GM21576 (cell line): Measurements from ENCODE around the gene DEAF1.

ENCODE experiments used
- ATAC-seq: cut with Tn5 transposase; IDR thresholded peaks from one replicate; pipeline ENCODE4 v1.9.1; 2021; ENCODE audit warnings: mild to moderate bottlenecking, moderate library complexity; ENCODE audit not compliant: unreplicated experiment

Gene DEAF1

DNA sequence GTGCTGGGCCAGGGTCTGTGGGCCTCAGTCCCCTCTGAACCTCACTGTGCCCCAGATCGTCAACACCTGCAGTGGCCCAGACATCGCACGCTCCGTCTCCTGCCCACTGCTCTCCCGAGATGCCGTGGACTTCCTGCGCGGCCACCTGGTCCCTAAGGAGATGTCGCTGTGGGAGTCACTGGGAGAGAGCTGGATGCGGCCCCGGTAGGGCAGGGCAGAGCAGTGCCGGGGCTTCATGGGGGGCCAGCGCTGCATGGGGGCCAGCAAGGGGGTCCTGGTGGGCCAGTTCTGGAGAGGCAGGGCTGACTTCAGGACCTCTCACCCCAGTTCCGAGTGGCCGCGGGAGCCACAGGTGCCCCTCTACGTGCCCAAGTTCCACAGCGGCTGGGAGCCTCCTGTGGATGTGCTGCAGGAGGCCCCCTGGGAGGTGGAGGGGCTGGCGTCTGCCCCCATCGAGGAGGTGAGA, 27.4 kb upstream of the DEAF1 start:
- no peak for ATAC-seq

DNA sequence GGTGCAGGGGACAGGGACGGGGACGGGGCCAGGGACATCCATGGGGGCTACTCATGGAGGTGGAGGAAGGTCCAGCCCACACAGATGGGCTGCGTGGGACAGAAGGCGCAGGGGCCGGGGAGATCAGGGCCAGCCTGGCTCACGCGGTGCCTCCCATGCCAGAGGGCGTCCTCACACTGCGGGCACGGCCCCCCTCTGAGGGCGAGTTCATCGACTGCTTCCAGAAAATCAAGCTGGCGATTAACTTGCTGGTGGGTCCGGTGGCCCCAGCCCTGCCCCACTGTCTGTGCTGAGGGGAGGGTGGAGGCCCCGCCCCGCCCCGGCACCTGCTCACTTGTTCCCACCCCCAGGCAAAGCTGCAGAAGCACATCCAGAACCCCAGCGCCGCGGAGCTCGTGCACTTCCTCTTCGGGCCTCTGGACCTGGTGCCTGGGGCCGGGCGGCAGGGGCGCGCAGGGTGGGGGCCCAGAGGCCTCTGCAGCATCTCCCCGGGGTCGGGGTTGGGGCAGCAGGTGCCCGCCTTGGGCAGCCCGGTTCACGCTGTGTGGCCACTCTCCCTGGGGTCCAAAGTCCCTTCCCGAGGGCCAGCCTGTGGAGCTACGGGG, 26.8 kb upstream of the DEAF1 start:
- ATAC-seq = no peak

DNA sequence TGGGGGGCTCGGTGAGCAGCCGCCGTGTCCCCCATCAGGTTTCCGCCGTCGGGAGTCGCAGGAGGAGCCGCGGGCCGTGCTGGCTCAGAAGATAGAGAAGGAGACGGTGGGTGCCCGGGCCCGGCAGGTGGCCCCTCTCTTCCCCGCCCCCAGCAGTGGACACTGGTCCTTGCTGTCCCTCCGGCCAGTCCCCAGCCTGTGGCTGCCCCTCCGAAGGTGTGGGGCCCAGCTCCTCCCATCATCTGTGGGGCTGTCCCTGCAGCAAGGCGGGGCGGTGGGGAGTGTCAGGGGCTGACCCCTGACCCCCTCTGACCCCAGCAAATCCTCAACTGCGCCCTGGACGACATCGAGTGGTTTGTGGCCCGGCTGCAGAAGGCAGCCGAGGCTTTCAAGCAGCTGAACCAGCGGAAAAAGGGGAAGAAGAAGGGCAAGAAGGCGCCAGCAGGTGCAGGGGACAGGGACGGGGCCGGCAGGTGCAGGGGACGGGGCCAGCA, 26.3 kb upstream of the DEAF1 start:
- ATAC-seq = no peak

DNA sequence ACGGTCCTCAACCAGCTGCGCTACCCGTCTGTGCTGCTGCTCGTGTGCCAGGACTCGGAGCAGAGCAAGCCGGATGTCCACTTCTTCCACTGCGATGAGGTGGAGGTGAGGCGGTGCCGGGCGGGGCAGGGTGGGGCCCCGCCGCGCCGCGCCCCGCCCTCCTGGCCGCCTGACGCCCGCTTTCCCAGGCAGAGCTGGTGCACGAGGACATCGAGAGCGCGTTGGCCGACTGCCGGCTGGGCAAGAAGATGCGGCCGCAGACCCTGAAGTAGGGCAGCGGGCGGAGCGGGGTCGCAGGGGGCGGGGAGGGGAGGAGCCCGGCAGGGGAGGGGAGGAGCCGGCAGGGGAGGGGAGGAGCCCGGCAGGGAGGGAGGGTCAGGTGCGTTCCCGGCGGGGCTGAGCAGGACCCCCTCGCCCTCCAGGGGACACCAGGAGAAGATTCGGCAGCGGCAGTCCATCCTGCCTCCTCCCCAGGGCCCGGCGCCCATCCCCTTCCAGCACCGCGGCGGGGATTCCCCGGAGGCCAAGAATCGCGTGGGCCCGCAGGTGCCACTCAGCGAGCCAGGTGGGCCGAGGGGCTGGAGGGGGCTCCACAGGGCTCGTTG, 25.7 kb upstream of the DEAF1 start:
- ATAC-seq = no peak

DNA sequence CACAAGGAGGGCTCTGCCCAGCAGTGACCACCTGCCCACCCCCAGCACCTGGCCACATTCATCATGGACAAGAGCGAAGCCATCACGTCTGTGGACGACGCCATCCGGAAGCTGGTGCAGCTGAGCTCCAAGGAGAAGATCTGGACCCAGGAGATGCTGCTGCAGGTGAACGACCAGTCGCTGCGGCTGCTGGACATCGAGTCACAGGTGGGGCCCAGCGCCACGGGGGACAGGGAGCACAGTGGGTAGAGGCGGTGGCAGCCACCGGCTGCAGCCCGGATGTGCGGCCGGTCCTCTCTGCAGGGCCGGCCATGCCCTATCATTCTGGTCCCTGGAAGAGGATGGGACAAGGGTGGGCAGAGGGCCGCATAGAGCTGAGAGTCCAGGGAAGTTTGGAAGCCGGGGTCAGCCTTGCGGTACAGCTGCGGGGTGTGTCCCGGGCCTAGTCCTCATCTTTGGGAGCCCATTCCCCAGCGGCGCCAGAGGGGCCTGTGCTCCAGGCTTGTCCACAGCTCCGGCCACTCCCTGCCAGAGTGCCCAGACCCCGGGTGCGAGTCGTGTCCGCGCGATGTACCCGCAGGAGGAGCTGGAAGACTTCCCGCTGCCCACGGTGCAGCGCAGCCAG, 25.1 kb upstream of the DEAF1 start:
- no peak for ATAC-seq

DNA sequence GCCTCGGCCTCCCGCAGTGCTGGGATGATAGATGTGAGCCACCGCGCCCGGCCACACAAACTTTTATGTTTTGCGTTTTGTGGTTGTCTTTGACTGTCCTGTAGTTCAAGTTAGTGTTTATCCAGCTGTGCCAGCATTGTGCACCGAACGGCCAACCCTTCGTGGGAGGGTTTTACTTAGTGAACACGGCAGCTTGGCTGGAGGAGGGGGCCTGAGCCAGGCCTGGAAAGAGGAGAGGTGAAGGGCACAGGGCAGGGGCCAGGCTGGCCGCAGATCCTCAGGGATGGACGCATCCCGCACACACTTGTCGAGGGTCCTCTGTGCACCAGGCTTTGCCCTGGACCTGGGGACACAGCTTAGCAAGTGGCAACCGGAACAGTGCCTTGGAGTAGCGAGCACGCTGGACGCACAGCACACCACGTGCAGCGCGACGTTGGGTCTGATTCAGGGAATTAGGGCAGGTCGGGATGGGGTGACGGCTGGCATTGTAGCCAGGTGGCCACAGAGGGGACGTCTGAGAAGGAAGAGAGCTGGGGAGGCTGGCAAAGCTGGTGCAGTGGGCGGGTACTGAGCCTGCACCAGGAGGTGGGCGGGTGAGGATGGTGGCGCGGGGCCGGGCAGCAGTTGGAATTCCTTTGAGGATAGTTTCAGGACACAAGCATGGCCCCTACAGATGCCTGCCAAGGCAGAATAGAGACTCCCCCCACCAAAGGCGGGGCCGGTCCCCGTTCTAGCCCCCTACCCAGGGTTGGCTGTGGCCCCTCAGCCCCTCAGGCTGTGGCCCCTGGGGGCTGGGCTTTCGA, 24.4 kb upstream of the DEAF1 start:
- no peak for ATAC-seq

DNA sequence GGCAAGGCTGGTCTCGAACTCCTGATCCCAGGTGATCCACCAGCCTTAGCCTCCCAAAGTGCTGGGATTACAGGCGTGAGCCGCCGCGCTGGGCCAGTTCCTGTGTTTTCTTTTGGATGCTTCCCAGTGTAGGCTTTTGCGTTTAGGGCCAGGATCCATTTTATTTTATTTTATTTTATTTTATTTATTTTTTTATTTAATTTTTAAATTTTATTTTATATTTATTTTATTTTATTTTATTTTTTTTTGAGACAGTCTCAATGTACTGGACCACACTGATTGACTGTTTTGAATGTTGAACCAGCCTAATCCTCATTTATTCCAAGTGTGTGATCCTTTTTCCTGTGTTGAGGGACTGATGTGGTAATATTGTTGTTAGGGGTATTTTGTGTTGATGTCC, 19.4 kb upstream of the DEAF1 start:
- no peak for ATAC-seq

DNA sequence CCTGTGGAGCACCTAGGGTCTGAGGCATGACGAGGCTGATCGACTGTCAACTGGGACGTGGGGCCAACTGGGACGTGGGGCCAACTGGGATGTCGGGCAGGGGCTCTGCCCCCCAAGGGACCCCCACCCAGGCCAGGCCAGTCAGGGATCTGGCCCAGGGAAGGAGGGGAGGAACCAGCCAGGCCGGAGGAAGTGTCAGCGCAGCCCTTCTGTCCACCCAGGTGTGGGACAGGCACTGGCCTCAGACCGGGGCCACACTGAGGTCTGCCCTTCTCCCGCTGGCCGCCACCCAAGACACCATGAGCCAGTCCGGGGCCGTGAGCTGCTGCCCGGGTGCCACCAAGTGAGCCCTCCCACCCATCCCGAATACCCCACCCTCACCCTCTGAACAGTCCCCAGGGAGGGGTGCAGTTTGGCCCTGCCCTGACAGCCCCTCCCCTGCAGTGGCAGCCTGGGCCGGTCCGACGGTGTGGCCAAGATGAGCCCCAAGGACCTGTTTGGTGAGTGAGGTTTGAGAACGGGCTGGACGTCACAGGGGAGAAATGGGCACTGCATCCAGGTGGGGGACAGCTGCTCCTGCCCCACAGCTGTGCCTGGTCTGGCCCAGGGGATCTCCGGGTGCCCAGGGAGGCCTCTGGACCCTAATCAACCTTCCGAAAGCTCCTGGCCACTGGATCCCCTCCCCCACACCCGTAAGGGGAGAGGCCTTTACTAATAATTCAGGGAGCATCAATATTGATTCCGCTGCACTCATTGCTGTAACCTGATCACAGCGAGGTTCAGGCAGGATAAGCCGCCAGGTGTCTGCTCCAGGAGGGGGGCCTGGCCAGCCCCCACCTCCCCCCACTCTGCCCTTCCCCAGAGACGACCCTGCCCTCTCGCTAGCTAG, 14.3 kb upstream of the DEAF1 start:
- no peak for ATAC-seq

DNA sequence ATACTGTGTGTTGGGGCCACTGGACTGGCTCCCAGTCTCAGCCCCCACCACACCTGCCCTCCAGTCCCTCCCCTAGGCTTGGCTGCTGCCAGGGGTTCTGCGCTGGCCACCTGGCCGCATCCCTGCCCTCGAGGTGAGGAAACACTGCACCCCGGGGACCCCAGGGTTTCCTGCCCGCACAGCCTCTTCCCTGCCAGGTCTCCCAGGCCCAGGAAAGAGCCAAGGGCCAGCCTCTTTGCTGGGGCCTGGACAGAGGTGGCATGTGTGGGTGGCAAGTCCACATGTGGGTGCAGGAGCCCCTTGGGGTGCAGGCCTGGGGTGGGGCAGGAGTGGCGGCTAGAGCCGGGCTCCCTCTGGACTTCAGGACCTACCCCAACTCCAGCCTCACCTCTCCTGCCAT, 13.5 kb upstream of the DEAF1 start:
- ATAC-seq = no peak

DNA sequence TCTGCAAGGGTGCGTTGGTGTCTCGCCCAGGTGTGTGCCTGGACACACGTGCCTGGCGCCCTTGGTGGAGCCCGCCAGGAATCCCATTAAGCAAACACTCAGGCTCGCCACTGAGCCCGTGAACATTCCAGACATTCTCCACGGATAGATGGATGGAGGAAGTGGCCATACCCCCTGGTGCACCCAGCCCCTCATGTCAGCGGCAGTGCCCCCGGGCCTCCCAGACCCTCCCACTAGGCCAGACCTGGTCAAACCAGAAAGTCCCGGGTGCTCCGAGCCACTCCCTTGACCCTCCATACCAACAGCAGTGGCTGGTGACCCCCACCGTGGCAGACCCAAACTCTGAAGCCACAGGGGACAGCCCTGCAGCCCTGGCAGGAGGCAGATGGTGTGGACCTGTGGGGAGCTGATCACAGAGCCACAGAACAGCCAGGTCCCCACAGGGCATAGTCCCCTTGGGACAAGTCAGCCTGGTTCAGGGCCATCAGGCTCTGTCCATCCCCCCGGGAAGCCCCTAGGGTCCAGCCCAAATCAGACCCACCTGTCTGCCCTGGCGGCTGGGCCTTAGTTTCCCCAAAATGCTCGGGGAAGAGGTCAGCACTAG, 12.9 kb upstream of the DEAF1 start:
- ATAC-seq = no peak

DNA sequence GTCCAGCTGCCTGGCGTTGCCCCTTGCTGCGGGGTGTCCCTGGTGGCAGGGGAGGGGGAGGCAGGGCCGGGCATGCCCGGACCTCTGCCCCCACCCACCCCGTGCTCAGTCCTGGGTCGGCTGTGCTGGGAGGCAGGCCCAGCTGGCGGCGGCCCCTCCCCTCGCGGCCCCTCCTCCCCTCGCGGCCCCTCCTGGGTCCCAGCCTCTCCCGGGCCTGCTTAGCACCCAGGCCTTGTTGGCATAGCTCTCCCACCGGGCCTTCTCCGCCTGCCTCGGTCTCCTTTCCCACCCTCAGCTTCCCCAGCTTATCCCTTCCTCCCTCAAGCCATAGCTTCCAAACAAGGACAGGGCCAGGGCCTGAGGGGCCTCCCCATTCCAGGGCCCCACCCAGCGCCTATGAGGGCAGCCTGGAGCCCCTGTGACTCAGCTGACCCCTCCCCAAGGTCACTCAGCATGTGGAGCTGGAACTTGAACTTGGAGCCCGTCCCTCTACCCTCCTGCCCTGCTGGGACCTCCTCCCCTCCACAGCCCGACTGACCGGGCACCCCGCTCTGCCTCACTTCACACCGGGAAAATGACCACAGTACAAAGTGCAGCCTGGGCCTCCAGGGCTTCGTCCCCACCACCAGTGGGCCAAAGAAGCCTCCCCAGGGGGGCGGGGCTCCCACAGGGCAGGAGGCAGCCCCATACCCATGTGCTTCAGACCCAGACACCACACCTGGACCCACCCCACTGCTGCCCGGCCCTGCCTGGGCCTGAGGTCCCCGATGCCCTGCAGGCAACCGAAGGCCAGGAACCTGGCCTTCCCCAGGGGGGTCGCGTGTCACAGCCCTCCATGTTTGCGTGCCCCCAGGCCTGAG, 12.2 kb upstream of the DEAF1 start:
- ATAC-seq = no peak

DNA sequence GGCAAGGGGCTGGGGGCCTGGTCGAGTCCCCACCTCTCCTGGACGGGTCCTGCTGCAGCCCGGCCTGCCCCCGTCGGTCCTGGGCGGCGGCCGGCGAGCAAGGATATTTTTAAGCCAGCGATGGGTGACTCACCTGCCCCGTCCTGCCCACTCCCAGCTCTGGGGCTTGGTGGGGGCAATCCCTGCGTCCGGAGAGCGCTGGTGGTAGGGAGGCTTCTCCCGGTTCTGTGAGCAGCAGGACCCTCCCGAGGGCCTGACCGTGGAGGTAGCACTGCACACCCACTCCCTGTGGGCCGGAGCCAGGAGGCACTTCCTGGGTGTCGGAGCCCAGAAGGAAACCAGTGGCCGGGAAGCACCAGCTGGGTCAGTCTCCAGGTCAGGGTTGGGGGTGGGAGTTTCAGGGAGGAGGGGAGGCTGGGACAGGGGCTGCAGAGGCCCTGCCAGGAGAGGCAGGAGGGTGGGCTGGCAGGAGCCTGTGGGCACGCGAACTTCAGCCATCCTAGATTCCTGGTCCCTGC, 11.5 kb upstream of the DEAF1 start:
- no peak for ATAC-seq

DNA sequence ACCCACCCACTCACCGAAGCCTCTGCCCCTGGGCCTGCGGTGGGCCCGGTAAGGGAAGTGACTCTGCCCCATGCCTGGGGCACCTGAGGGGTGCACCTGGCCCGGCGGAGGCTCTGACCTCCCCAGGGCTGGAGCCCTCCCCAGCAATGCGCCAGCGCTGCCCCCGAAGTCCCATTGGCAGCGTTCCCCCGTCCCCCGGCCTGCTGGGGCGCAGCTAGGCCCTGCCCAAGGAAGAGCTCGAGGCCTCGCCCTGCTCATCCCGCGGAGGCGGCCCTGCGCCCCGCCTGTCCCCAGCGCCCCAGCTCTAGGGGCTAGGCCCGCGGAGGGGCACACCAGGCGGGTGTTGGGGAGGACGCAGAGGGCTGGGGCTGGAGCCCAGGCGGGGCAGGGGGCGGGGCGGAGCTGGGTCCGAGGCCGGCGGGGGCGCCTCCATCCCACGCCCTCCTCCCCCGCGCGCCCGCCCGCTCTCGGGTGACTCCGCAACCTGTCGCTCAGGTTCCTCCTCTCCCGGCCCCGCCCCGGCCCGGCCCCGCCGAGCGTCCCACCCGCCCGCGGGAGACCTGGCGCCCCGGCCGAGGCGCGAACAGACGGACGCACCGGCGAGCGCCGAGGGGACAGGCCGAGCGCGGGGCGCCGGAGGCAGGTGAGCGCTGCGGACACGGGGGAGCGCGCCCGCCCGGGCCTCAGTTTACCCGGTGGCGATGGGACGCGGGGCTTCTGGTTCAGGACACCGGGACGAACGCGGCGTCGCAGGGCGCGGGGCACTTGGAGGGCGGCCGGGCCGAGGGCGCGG, 10.8 kb upstream of the DEAF1 start, which contains the start of gene EPS8L2:
TSS of gene EPS8L2 (plus strand) at position 586 of the 793 bp plus-strand sequence. CDS start 3,177 bp downstream, outside the sequence.
- ATAC-seq = no peak

DNA sequence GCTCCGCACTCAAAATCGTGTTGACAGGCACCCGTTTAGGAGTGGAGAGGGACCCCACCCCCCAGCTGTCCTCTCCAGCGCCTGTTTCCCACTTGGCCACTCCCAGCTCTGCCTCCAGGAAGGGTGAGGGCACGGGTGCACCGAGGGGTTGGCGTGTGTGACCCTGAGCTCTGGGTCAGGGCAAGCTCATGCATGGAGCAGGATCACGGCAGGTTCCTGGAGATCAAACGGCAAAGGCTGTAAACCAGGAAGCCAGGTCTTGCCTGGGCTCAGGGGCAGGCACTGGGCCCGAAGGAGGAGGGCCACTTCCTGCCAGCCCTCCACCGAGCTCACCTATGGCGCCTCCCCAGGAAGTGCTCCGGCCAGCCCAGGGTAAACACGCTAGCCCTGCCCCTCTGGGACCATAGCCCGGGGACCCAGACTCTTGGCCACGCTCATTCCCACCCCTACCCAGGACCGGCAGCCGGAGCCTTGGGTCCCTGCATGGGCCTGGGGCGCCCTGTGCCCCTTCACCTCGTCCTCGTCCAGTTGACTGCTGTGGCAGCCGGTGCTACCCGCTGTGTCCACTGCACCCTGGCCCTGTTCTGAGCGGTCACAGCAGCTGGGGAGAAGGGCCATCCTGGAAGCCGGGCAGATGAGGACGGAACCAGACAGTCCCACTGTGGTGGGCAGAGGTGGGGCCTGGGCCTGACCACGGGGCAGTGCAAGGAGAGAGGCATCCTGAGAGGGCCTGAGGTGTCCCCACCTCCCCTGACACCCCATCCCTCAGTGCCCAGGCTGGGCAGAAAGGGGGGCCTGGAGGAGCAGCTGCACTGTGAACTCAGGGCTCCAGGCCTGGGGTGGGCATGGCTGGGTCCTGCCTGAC, 10.0 kb upstream of the DEAF1 start:
- ATAC-seq = no peak

DNA sequence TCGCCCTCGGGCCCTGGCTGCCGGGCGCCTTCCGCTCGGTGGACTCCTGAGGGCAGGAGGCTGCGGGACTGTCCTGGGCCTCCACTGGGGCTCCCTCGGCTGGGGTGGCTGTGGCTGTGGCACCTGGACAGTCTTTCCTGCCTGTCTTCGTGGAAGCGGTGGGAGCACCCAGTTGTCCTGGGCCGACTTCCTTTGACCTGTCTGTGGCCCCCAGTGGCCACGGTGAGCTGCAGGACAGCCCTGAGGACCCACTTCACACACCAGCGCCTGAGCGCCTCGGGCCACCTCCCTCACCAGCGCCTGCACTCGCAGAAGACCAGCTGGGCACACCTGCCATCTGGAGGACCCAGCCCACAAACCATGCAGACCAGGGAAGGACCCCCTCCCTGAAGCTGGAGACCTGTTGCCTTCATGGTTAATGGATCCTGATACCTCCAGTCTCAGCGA, 9.2 kb upstream of the DEAF1 start:
- no peak for ATAC-seq

DNA sequence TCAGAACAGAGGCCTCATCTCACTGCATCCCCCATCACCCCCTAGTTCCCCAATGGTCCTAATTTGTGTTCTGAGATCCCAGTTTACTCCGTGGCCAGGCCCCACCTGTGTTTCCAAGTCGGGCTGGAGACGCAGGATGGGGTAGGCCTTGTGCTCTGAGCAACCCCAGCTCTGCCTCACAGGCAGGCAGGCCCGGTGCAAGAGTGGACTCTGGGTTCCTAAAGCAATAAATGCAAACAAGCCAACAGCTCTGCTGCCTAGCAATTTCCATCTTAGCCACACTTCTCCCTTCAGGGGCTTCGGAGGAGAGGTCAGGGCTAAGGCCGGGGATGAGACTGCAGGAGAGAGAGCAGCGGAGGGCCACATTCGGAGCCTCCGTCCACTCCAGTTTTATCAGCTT, 8.5 kb upstream of the DEAF1 start:
- no peak for ATAC-seq
